Subcutaneous adipose tissue (tissue), 4 donors: ENCODE results near the gene NCLN. TPM values are rescaled to one million over a fixed set of nuclear protein-coding genes. Genes with fewer than 3 reads are reported as not detected.

Experiments
- total RNA-seq, 4 donors: library from RNA; depleted of rRNA; stranded (reverse); fragments of >200 nt; gene quantifications; one replicate each; pipeline ENCODE4 v1.1.0, GENCODE V29; 2016
- TF ChIP-seq, protein P1 (sequence below): fragments of 450-650 bp; IDR thresholded peaks from one replicate; pipeline ENCODE4 v1.5.1; 2016; ENCODE audit warnings: low read depth, mild to moderate bottlenecking, control low read depth, antibody characterized with exemption, moderate library complexity

The NCLN gene
- total RNA-seq, 4 donors from 2014 or later = 20.0 to 34.9 (median 24.5) TPM

DNA sequence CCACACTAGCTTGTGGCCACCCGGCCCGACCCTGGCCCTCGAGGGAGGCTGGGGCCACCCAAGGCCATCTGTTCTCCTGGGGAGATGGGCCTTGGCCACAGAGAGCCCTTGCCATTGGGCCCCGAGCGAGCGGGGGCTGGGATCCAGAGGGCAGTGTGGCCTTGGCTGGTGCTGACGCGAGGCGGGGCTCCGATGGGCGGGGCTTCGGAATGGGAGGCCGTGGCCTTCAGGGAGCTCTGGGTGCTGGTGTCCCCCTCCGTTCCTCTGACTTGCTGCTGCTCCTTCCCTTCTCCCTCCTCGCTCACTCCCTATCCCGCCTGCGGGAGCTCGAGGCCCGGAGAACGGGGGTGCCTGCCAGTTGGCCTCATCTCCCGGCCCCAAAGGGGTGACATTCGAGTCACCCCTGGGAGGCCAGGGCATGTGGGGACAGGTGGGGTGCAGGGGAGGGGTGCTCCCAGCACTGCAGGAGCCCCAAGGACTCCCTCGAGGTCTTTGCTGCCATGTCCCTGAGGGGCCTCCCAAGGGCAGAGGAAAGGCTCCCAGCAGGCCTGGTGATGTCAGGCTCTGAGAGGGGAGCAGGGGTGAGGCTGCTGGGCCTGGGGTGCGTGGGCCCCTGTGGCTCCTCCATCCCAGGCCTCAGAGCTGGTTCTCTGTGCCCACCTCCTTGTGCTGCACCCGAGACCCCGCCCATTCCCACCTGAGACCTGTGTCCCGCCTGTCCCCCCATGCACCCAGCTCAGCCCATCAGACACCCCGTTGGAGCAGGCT lies 4.2 kb downstream of the NCLN start:
- TF ChIP-seq, protein P1, sequence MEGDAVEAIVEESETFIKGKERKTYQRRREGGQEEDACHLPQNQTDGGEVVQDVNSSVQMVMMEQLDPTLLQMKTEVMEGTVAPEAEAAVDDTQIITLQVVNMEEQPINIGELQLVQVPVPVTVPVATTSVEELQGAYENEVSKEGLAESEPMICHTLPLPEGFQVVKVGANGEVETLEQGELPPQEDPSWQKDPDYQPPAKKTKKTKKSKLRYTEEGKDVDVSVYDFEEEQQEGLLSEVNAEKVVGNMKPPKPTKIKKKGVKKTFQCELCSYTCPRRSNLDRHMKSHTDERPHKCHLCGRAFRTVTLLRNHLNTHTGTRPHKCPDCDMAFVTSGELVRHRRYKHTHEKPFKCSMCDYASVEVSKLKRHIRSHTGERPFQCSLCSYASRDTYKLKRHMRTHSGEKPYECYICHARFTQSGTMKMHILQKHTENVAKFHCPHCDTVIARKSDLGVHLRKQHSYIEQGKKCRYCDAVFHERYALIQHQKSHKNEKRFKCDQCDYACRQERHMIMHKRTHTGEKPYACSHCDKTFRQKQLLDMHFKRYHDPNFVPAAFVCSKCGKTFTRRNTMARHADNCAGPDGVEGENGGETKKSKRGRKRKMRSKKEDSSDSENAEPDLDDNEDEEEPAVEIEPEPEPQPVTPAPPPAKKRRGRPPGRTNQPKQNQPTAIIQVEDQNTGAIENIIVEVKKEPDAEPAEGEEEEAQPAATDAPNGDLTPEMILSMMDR = no peak

DNA sequence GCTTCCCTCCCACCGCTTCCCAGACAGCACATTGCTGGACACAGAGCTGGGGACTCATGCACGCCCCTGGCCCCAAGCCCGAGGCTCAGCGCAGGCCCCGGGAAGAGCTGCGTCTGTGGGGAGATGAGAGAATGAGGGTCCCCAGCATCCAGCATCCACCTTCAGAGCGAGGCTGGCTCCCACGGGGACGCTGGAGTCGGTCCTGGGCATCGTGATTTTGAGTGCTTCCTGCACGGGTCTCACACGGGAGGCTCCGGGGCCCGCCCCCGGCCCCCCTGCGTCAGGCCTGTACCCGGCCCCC lies 4.7 kb downstream of the NCLN start:
- TF ChIP-seq, protein P1 = no peak

DNA sequence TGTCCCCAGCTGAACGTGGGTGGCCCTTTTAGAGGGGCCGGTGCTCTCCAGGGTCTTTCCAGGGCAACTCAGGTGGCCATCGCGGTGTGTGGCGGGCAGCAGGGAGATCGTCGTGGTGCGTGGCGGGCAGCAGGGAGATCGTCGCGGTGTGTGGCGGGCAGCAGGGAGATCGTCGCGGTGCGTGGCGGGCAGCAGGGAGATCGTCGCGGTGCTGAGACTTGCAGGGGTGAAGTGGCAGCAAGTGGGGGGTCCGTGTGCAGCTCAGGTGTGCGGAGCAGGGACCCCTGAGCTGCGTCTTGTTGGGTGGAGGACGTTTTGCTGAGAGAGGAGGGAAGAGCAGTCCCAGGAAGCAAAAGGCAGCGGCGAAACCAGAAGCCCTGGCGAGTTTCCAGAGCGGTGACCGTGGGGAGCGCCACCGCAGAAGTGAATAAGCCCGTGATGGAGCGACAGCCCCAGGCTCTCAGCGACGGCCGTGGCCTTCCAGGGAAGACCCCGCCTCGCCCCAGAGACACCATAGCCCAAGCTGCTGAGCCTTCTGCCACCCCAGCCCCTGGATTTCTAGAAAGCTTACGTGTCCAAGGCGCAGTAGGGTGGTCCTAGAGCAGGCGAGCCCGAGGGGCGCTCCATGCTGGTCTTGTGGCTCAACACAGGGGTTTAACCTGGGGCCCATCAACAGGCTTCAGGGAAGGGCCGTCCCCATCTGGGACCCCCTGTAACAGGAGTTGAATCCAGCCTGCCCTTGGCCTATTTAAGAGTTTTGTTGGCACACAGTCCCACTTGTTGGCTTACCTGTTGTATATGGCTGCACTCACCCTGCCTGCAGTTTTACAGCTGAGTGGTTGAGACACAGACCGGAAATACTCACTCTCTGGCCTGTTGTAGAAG lies 5.4 kb downstream of the NCLN start:
- TF ChIP-seq, protein P1 = no peak

DNA sequence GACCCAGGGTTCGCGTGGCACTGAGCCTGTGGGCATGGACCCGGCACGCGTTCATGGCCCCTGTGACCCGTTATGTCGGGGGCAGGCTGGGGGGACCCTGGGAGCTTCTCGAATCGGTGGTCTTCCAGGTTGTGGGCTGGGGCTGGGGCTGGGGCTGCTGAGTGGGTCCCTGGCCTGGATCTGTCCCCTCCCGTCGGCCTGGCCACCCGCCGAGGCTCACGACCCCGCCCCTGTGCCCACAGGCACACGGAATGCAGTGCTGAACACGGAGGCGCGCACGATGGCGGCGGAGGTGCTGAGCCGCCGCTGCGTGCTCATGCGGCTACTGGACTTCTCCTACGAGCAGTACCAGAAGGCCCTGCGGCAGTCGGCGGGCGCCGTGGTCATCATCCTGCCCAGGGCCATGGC lies 6.5 kb downstream of the NCLN start:
- TF ChIP-seq, protein P1 = no peak

DNA sequence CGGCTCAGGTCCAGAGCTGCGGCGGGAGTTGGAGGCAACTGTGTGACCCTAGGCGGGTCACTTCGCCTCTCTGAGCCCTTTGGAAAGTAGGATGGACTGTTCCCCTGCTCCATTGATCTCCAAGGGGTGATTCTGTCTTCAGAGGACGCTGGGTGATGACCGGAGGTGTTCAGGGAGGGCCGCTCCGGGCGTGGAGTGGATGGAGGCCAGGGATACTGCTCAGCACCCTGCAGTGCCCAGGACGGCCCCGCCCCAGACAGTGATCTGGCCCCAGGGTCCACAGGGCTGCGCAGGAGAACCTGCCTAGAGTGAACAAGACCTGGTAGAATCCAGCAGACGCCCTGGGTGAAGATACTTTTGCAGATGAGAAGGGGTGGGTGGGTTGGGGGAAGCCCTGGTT lies 7.0 kb downstream of the NCLN start:
- TF ChIP-seq, protein P1 = no peak

DNA sequence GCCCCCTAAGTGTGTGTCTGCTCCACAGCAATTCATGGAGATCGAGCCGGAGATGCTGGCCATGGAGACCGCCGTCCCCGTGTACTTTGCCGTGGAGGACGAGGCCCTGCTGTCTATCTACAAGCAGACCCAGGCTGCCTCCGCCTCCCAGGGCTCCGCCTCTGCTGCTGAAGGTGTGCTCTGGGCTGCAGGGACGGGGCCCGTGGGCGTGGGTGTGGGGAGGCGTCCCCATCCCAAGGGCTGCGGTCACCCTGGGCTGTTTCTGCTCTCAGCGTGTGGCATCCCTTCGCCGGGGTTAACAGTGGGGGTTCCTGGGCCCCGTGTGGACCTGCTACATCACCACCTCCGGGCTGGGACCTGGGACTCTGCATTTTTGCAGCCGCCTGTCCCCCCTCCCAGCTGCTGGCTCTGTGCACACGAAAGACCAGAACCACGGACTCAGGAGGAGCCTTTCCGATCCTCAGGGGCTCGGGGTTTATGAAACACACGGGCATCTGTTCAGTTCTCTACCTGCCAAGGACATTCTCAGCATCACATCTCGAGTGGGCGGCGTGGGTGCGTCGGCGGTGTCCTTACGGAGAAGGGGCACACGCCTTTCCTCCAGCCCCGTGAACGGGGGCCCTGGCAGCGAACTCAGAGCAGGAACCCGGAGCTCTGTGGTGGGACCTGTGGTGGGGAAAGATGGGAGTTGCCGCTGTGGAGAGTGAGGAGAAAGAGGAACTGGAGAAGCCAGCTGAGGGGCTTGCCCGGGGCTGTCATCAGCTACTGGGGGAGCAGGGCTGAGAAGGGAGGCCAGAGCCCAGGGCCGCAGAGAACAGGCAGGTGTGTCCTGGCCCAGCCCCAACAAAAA lies 7.8 kb downstream of the NCLN start:
- TF ChIP-seq, protein P1 = no peak
